ENCODE results near the gene SPTBN1.

GRCh38 chr2:54659527-54659926, 203.4 kb downstream of the SPTBN1 start:
- no peak for TF ChIP-seq CTCF (IDR thresholded peaks at IDR 0.05; ENCODE audit: low read depth, low read length)
- no peak for TF ChIP-seq POLR2A (IDR thresholded peaks at IDR 0.05; ENCODE audit: extremely low read depth, insufficient read length)
